Measurements from ENCODE around the gene RGS6.

DNA sequence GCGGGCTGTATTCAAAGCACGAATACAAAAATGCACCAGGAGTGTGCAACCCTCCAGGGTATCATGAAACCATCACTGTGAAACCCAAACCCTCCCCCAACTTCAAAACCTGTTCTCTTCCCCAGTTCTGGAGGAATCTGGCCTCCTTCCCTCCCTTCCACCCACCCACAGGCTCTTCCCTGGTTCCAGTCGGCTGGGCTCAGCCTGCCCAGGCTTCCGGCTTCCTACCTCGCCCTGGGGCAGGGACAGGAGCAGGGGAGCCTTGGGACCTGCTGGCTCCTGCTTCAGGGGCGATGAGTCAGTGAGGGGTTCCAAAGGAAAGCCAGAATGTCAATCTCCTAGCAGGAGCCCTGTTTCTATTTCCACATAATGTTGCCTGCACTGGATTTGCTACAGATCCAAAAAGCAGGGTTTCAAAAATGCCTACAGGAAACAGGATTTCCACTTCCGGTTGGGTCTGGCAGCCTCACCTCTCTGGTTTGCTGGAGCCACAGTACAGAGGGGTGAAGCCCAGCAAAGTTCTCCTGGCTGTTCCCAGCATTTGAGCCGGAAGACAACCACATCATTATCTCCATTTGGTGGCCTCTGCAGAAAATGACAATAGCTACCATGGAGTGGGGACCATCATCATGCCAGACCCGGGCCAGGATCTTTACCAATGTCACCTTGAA, 683.4 kb downstream of the RGS6 start:
- TF ChIP-seq EZH2phosphoT487 (IDR thresholded peaks at IDR 0.05; ENCODE audit: insufficient read depth, low read depth) = no peak
- TF ChIP-seq EZH2 (IDR thresholded peaks at IDR 0.05; ENCODE audit: insufficient read depth, poor library complexity, severe bottlenecking) = no peak
